GM23338 (cell line): ENCODE results near the gene GOLGA2. TPM values are rescaled to one million over a fixed set of nuclear protein-coding genes. Genes with fewer than 3 reads are reported as not detected.

Source experiments
- ATAC-seq: fragments of 200-7000 bp; cut with Tn5 transposase; 3 replicates; pipeline ENCODE4 v1.9.1; 2020
- DNase-seq: peaks from one replicate; pipeline ENCODE4 v3.0.0-alpha.2; 2015; ENCODE audit warnings: low spot score
- H2AFZ ChIP-seq: fragments of 200-600 bp; sonication (generic); 2 replicates; pipeline ENCODE4 v1.8.0; 2016; ENCODE audit warnings: antibody characterized with exemption, mild to moderate bottlenecking, moderate library complexity
- H3F3A ChIP-seq: fragments of 200-600 bp; sonication (generic); replicated peaks from 2 replicates; pipeline ENCODE4 v1.8.0; 2017; ENCODE audit warnings: antibody characterized with exemption, mixed run types, low read depth
- H3K27ac ChIP-seq: fragments of 200-600 bp; sonication (generic); 2 replicates; pipeline ENCODE4 v1.6.1; 2016; ENCODE audit warnings: low read depth
- H3K27me3 ChIP-seq: fragments of 200-600 bp; sonication (generic); 2 replicates; pipeline ENCODE4 v1.8.0; 2016; ENCODE audit warnings: mild to moderate bottlenecking, mixed run types, moderate library complexity; ENCODE audit not compliant: insufficient read depth
- H3K36me3 ChIP-seq: fragments of 200-600 bp; sonication (generic); 2 replicates; pipeline ENCODE4 v1.8.0; 2016; ENCODE audit warnings: mild to moderate bottlenecking; ENCODE audit not compliant: insufficient read depth
- H3K4me1 ChIP-seq: fragments of 200-600 bp; sonication (generic); 2 replicates; pipeline ENCODE4 v1.8.0; 2016; ENCODE audit warnings: mild to moderate bottlenecking, moderate library complexity; ENCODE audit not compliant: insufficient read depth
- H3K4me2 ChIP-seq: fragments of 200-600 bp; sonication (generic); 2 replicates; pipeline ENCODE4 v1.7.1; 2017; ENCODE audit warnings: mixed run types
- H3K4me3 ChIP-seq: fragments of 200-600 bp; sonication (generic); 2 replicates; pipeline ENCODE4 v1.6.1; 2016; ENCODE audit warnings: mixed run types
- H3K79me2 ChIP-seq: fragments of 200-600 bp; sonication (generic); replicated peaks from 2 replicates; pipeline ENCODE4 v1.8.0; 2017; ENCODE audit warnings: mild to moderate bottlenecking; ENCODE audit not compliant: insufficient read depth
- H3K9me2 ChIP-seq: fragments of 200-600 bp; sonication (generic); 2 replicates; pipeline ENCODE4 v1.8.0; 2017; ENCODE audit not compliant: insufficient read depth
- H4K20me1 ChIP-seq: fragments of 200-600 bp; sonication (generic); replicated peaks from 2 replicates; pipeline ENCODE4 v1.8.0; 2017; ENCODE audit warnings: mild to moderate bottlenecking; ENCODE audit not compliant: insufficient read depth
- H3K27ac Mint-ChIP-seq: 2 replicates; pipeline ENCODE4 v1.8.0; 2020; ENCODE audit warnings: inconsistent platforms, mild to moderate bottlenecking, moderate library complexity, mixed read lengths
- H3K27me3 Mint-ChIP-seq: 3 replicates; pipeline ENCODE4 v1.8.0; 2022; ENCODE audit warnings: low read depth, mild to moderate bottlenecking, moderate library complexity, mixed read lengths, inconsistent platforms; ENCODE audit not compliant: insufficient read depth, poor library complexity
- H3K36me3 Mint-ChIP-seq: 3 replicates; pipeline ENCODE4 v1.8.0; 2021; ENCODE audit warnings: low read depth, mild to moderate bottlenecking, inconsistent platforms, moderate library complexity, mixed read lengths
- H3K4me1 Mint-ChIP-seq: 3 replicates; pipeline ENCODE4 v1.8.0; 2020; ENCODE audit warnings: mild to moderate bottlenecking, inconsistent platforms, mixed read lengths
- H3K4me3 Mint-ChIP-seq: 3 replicates; pipeline ENCODE4 v1.8.0; 2021; ENCODE audit warnings: moderate library complexity, mild to moderate bottlenecking, inconsistent platforms, mixed read lengths
- H3K9me3 Mint-ChIP-seq: 3 replicates; pipeline ENCODE4 v1.8.0; 2020; ENCODE audit warnings: moderate library complexity, mild to moderate bottlenecking, inconsistent platforms, mixed read lengths
- CREB1 ChIP-seq: fragments of 250-450 bp; sonication (Bioruptor Pico); IDR thresholded peaks from 2 replicates; pipeline ENCODE4 v1.5.0; 2020; ENCODE audit warnings: low read depth, mild to moderate bottlenecking, moderate library complexity
- EZH2 ChIP-seq: fragments of 200-600 bp; sonication (generic); IDR thresholded peaks from one replicate; pipeline ENCODE4 v1.8.0; 2017; ENCODE audit warnings: antibody characterized with exemption, mild to moderate bottlenecking, low read depth; ENCODE audit not compliant: unreplicated experiment
- EZH2phosphoT487 ChIP-seq: fragments of 200-600 bp; sonication (generic); IDR thresholded peaks from one replicate; pipeline ENCODE4 v1.8.1; 2018; ENCODE audit warnings: antibody characterized with exemption; ENCODE audit not compliant: unreplicated experiment
- JUNB ChIP-seq: IDR thresholded peaks from one replicate; pipeline ENCODE4 v1.6.1; 2016; ENCODE audit warnings: antibody characterized with exemption; ENCODE audit not compliant: unreplicated experiment
- NANOG ChIP-seq: IDR thresholded peaks from 2 replicates; pipeline ENCODE4 v1.6.1; 2016; ENCODE audit warnings: antibody characterized with exemption, borderline replicate concordance
- POLR2AphosphoS5 ChIP-seq: IDR thresholded peaks from 2 replicates; pipeline ENCODE4 v1.6.1; 2016; ENCODE audit warnings: antibody characterized with exemption, low read depth
- REST ChIP-seq: IDR thresholded peaks from one replicate; pipeline ENCODE4 v1.6.1; 2018; ENCODE audit warnings: antibody characterized with exemption; ENCODE audit not compliant: unreplicated experiment
- STAT1 ChIP-seq: IDR thresholded peaks from one replicate; pipeline ENCODE4 v1.6.1; 2016; ENCODE audit warnings: antibody characterized with exemption; ENCODE audit not compliant: unreplicated experiment
- ZNF114 ChIP-seq: fragments of 250-450 bp; sonication (Bioruptor Pico); IDR thresholded peaks from 2 replicates; pipeline ENCODE4 v1.5.0; 2020; ENCODE audit warnings: mild to moderate bottlenecking, moderate library complexity
- ZNF331 ChIP-seq: fragments of 250-450 bp; sonication (Bioruptor Pico); IDR thresholded peaks from 2 replicates; pipeline ENCODE4 v1.5.0; 2020; ENCODE audit warnings: low read depth, mild to moderate bottlenecking, moderate library complexity
- ZNF462 ChIP-seq: fragments of 250-450 bp; sonication (Bioruptor Pico); IDR thresholded peaks from 2 replicates; pipeline ENCODE4 v1.5.0; 2020; ENCODE audit warnings: mild to moderate bottlenecking, moderate library complexity
- polyA plus RNA-seq: library from polyadenylated mRNA; unstranded; fragments of >200 nt; fragmentation: Nextera tagmentation; extraction: Ambion mirVana; gene quantifications from 2 replicates; pipeline ENCODE4 v1.2.1, GENCODE V29; 2016
- total RNA-seq: library from RNA; depleted of rRNA; stranded (reverse); fragments of >200 nt; shearing (Covaris generic); gene quantifications from 2 replicates; pipeline ENCODE4 v1.2.3, GENCODE V29; 2014
- TF ChIP-seq, protein P1 (sequence below), 2 experiments: fragments of 200-600 bp in 1 of 2; sonication (generic) in 1 of 2; conservative IDR thresholded peaks; 2 replicates each; pipeline versions ENCODE4 v1.5.1 to v1.6.1; 2016 to 2017; ENCODE audit warnings: antibody characterized with exemption in 2 of 2, low read depth in 2 of 2, mild to moderate bottlenecking in 2 of 2, moderate library complexity in 1 of 2
- TF ChIP-seq, protein P2 (sequence below): IDR thresholded peaks from 2 replicates; pipeline ENCODE4 v1.6.1; 2016; ENCODE audit warnings: antibody characterized with exemption

Gene GOLGA2
- total and polyA plus RNA-seq, 2 experiments from 2014 or later: 32.6 to 48.4 TPM

GRCh38 chr9:128265348-128265847 lies 10.4 kb downstream of the GOLGA2 start:
- Histone ChIP-seq H2AFZ (no peak overlapping the region), H3K4me3 (no peak overlapping the region), H3K4me1 (no peaks in the 10 kb centered on the region), H3K36me3 (no peaks in the 10 kb centered on the region), H3F3A (no peaks in the 10 kb centered on the region), H3K27ac (no peak overlapping the region), H3K27me3 (no peaks in the 10 kb centered on the region), H3K79me2 (no peaks in the 10 kb centered on the region), H4K20me1 (peaks cover 10% of the 10 kb centered on the region; the same call in 1 of the 2 replicates), H3K4me2 (no peak overlapping the region), H3K9me2 (no peaks in the 10 kb centered on the region)
- peaks cover 37% of the 10 kb centered on the region for H3K36me3 Mint-ChIP-seq
- H3K9me3 Mint-ChIP-seq: no peaks in the 10 kb centered on the region
- no peaks in the 10 kb centered on the region; the same call in 2 of the 3 replicates for H3K4me1 Mint-ChIP-seq
- no peak overlapping the region for H3K27ac Mint-ChIP-seq
- H3K27me3 Mint-ChIP-seq: peaks cover 8% of the 10 kb centered on the region
- DNase-seq (no peak), ATAC-seq (no peak)
- TF ChIP-seq CREB1 (CRISPR knock-in tag) (no peak), NANOG (no peak), JUNB (no peak), REST (no peak), POLR2AphosphoS5 (no peak), EZH2 (no peak), ZNF114 (CRISPR knock-in tag) (no peak), EZH2phosphoT487 (no peak), STAT1 (no peak), ZNF462 (CRISPR knock-in tag) (no peak), ZNF331 (CRISPR knock-in tag) (no peak)
- TF ChIP-seq, protein P1, sequence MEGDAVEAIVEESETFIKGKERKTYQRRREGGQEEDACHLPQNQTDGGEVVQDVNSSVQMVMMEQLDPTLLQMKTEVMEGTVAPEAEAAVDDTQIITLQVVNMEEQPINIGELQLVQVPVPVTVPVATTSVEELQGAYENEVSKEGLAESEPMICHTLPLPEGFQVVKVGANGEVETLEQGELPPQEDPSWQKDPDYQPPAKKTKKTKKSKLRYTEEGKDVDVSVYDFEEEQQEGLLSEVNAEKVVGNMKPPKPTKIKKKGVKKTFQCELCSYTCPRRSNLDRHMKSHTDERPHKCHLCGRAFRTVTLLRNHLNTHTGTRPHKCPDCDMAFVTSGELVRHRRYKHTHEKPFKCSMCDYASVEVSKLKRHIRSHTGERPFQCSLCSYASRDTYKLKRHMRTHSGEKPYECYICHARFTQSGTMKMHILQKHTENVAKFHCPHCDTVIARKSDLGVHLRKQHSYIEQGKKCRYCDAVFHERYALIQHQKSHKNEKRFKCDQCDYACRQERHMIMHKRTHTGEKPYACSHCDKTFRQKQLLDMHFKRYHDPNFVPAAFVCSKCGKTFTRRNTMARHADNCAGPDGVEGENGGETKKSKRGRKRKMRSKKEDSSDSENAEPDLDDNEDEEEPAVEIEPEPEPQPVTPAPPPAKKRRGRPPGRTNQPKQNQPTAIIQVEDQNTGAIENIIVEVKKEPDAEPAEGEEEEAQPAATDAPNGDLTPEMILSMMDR (conservative IDR thresholded peaks at IDR 0.05; ENCODE audit: low read depth in 2 of 2): no peak
- TF ChIP-seq, protein P2, sequence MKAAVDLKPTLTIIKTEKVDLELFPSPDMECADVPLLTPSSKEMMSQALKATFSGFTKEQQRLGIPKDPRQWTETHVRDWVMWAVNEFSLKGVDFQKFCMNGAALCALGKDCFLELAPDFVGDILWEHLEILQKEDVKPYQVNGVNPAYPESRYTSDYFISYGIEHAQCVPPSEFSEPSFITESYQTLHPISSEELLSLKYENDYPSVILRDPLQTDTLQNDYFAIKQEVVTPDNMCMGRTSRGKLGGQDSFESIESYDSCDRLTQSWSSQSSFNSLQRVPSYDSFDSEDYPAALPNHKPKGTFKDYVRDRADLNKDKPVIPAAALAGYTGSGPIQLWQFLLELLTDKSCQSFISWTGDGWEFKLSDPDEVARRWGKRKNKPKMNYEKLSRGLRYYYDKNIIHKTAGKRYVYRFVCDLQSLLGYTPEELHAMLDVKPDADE: no peak
- no peak overlapping the region for H3K4me3 Mint-ChIP-seq
